ENCODE results near the gene LRRC63. TPM values are rescaled to one million over a fixed set of nuclear protein-coding genes. Genes with fewer than 3 reads are reported as not detected.

LRRC63 gene
- total RNA-seq, 1 experiment from 2014 or later: not detected

DNA sequence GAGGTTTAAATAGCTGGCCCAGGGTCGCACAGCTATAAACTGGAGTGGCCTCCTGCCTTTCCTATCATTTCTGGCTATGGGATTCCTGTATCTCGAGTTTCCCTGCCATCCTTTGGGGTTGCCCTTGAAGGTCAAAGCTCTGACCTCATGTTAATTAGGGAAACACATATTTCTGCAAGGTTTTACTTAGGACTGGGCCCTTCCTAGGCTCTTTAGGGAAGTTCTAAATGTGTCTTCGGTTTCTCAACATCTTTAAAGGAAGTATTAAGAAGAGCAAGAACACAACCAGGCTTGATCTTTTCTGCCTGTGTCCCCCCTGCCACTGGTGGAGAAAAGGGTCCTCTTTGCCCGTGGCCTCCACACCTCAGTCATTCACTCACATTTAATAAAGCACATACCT lies 40.5 kb upstream of the LRRC63 start:
- TF ChIP-seq TCF7L2 (IDR thresholded peaks at IDR 0.05; ENCODE audit: borderline replicate concordance, extremely low read depth, insufficient read depth, insufficient read length) (no peak), POLR2A (IDR thresholded peaks at IDR 0.05; ENCODE audit: borderline replicate concordance, extremely low read depth, insufficient read depth, insufficient read length) (no peak), EZH2phosphoT487 (IDR thresholded peaks at IDR 0.05; ENCODE audit: borderline replicate concordance) (no peak), POLR2AphosphoS5 (IDR thresholded peaks at IDR 0.05; ENCODE audit: low read depth, low read length) (no peak), ATF3 (IDR thresholded peaks at IDR 0.05) (no peak), CBX3 (IDR thresholded peaks at IDR 0.05; ENCODE audit: low read depth) (no peak), ELF1 (IDR thresholded peaks at IDR 0.05; ENCODE audit: borderline replicate concordance, low read depth) (no peak), JUND (IDR thresholded peaks at IDR 0.05) (no peak), SRF (IDR thresholded peaks at IDR 0.05; ENCODE audit: low read depth) (no peak), REST (IDR thresholded peaks at IDR 0.05; ENCODE audit: low read depth) (no peak), FOSL1 (IDR thresholded peaks at IDR 0.05; ENCODE audit: low read depth) (no peak), MAX (IDR thresholded peaks at IDR 0.05) (no peak)
- TF ChIP-seq, protein P1, sequence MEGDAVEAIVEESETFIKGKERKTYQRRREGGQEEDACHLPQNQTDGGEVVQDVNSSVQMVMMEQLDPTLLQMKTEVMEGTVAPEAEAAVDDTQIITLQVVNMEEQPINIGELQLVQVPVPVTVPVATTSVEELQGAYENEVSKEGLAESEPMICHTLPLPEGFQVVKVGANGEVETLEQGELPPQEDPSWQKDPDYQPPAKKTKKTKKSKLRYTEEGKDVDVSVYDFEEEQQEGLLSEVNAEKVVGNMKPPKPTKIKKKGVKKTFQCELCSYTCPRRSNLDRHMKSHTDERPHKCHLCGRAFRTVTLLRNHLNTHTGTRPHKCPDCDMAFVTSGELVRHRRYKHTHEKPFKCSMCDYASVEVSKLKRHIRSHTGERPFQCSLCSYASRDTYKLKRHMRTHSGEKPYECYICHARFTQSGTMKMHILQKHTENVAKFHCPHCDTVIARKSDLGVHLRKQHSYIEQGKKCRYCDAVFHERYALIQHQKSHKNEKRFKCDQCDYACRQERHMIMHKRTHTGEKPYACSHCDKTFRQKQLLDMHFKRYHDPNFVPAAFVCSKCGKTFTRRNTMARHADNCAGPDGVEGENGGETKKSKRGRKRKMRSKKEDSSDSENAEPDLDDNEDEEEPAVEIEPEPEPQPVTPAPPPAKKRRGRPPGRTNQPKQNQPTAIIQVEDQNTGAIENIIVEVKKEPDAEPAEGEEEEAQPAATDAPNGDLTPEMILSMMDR (IDR thresholded peaks at IDR 0.05 in 2 of 3, conservative IDR thresholded peaks at IDR 0.05 in 1 of 3; ENCODE audit: borderline replicate concordance in 1 of 3, insufficient read depth in 1 of 3, low read depth in 2 of 3, low read length in 2 of 3): no peak
- TF ChIP-seq, protein P2, sequence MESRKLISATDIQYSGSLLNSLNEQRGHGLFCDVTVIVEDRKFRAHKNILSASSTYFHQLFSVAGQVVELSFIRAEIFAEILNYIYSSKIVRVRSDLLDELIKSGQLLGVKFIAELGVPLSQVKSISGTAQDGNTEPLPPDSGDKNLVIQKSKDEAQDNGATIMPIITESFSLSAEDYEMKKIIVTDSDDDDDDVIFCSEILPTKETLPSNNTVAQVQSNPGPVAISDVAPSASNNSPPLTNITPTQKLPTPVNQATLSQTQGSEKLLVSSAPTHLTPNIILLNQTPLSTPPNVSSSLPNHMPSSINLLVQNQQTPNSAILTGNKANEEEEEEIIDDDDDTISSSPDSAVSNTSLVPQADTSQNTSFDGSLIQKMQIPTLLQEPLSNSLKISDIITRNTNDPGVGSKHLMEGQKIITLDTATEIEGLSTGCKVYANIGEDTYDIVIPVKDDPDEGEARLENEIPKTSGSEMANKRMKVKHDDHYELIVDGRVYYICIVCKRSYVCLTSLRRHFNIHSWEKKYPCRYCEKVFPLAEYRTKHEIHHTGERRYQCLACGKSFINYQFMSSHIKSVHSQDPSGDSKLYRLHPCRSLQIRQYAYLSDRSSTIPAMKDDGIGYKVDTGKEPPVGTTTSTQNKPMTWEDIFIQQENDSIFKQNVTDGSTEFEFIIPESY (IDR thresholded peaks at IDR 0.05; ENCODE audit: extremely low read depth, insufficient replicate concordance, low read length): no peak
- Histone ChIP-seq H3K4me1 (ENCODE audit: control insufficient read depth in 1 of 2, insufficient read depth in 2 of 2, low read length in 2 of 2) (0 out of 4 replicates have a peak, but pooled peaks cover 0 to 3% of the 10 kb centered on the region in 2 experiments), H2AFZ (ENCODE audit: low read depth, low read length, poor library complexity, severe bottlenecking) (no peak overlapping the region), H3K27ac (ENCODE audit: low read depth, low read length) (no peak overlapping the region), H3K36me3 (ENCODE audit: control insufficient read depth in 1 of 2, insufficient read depth in 2 of 2, low read length in 2 of 2) (no peaks in the 10 kb centered on the region), H3K27me3 (ENCODE audit: insufficient read depth, low read length) (peaks cover 18% of the 10 kb centered on the region; the same call in 1 of the 2 replicates), H4K20me1 (ENCODE audit: insufficient read depth) (no peaks in the 10 kb centered on the region), H3K9me2 (ENCODE audit: insufficient read depth) (no peaks in the 10 kb centered on the region), H3K9me3 (ENCODE audit: control insufficient read depth in 1 of 2, insufficient read depth in 1 of 2, low read depth in 1 of 2, low read length in 2 of 2) (no peaks in the 10 kb centered on the region), H3K4me2 (ENCODE audit: low read length) (no peak overlapping the region), H3K9ac (ENCODE audit: low read length) (no peak overlapping the region), H3K4me3 (replicated peaks in 1 of 2; ENCODE audit: low read depth in 1 of 2, low read length in 2 of 2) (no peak overlapping the region), H3K79me2 (ENCODE audit: insufficient read depth, low read length) (no peaks in the 10 kb centered on the region)
- ChIA-PET POLR2A (no interaction called here), RAD21 (ENCODE audit: low non-redundant PET in 1 of 2, low total read pairs in 2 of 2, uncharacterized antibody in 2 of 2, unreplicated experiment in 2 of 2) (no interaction called here), CTCF (interaction anchor here (2.8 kb wide), 1 partner anchor 11 kb away, joined by 12 read pairs; no protein-coding TSS in a partner anchor)
- no peak for ATAC-seq
- intact Hi-C loops (cut with micrococcal nuclease): no loop called here
- BruUV-seq (replicated peaks): no TSS peak
- DNase-seq (ENCODE audit: low read depth, low spot score): no peak

All from HCT116 (cell line).